Caki2 (cell line): ENCODE results near the gene CERS2. TPM values are rescaled to one million over a fixed set of nuclear protein-coding genes. Genes with fewer than 3 reads are reported as not detected.

Experiments used
- DNase-seq: peaks from one replicate; pipeline ENCODE4 v3.0.0-alpha.2; 2015; ENCODE audit warnings: low read depth
- in situ Hi-C: cut with HindIII; loops from 2 replicates; pipeline ENCODE4 v1.10.0; 2016; ENCODE audit warnings: low sequenced_read_pairs, low pct_unique_long_range_greater_than_20kb, mixed read lengths
- total RNA-seq: library from RNA; depleted of rRNA; stranded (reverse); fragments of >200 nt; shearing (Covaris generic); gene quantifications from 2 replicates; pipeline ENCODE4 v1.2.3, GENCODE V29; 2014; ENCODE audit warnings: low replicate concordance; rRNA removed

The CERS2 gene, protein sequence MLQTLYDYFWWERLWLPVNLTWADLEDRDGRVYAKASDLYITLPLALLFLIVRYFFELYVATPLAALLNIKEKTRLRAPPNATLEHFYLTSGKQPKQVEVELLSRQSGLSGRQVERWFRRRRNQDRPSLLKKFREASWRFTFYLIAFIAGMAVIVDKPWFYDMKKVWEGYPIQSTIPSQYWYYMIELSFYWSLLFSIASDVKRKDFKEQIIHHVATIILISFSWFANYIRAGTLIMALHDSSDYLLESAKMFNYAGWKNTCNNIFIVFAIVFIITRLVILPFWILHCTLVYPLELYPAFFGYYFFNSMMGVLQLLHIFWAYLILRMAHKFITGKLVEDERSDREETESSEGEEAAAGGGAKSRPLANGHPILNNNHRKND
- total RNA-seq: 41.8 and 63.4 TPM in 2 replicates

- in situ Hi-C loops: no loop called here
- DNase-seq: peak; percentile 68
These were observed at the start of gene CERS2 for GRCh38 chr1:150974580-150975478. TSS of gene CERS2 (minus strand) at chr1:150974835. CDS start at chr1:150969090, 5,745 bp downstream.

DNA sequence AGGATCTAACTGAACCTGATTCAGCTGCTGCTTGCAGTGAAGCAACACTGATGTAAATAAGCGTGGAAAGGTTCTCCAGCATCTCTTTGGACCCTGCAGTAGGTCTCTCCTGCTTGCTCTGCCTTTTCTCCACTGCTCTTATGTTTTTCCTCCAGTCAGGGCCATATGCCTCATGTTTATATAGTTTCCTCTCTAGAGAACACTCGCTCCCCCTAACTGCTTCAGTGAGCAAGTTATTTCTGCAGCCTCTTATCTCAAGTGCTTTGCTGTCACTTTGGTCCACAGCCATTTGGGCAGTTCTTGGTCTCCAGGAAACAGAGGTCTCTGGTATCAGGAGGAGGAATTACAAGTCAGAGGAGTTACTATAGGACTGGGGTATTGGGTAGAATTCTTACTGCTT is 38.9 kb upstream of the CERS2 start:
- peak; percentile 79 for DNase-seq
- in situ Hi-C loops: no loop called here

DNA sequence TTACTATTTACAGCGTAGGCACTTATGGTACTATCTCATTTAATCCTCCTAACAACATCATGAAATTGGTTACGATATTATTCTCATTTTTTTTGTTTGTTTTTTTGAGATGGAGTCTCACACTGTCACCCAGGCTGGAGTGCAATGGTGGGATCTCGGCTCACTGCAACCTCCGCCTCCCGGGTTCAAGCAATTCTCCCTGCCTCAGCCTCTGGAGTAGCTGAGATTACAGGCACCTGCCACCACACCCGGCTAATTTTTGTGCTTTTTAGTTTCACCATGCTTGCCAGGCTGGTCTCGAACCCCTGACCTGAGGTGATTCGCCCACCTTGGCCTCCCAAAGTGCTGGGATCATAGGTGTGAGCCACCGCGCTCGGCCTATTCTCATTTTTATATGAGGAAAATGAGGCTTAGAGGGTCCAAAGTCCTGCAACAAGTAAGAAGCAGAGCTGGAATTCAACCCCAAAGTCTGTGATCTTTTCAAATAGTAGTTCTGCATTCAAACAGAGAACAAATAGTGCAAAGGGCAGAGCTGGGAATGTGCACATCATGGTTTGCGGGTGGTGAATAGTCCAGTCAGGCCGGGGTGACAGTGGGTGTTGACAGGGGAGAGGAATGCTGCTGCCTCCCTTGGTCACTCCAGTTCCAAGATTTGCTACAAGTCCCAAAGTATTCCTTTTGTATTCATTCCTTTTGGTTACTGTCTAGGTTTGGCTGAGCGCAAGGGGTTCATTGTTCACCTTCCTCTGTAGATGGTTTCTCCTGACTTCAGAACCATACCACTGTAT is 38.2 kb upstream of the CERS2 start:
- in situ Hi-C loops: no loop called here

DNA sequence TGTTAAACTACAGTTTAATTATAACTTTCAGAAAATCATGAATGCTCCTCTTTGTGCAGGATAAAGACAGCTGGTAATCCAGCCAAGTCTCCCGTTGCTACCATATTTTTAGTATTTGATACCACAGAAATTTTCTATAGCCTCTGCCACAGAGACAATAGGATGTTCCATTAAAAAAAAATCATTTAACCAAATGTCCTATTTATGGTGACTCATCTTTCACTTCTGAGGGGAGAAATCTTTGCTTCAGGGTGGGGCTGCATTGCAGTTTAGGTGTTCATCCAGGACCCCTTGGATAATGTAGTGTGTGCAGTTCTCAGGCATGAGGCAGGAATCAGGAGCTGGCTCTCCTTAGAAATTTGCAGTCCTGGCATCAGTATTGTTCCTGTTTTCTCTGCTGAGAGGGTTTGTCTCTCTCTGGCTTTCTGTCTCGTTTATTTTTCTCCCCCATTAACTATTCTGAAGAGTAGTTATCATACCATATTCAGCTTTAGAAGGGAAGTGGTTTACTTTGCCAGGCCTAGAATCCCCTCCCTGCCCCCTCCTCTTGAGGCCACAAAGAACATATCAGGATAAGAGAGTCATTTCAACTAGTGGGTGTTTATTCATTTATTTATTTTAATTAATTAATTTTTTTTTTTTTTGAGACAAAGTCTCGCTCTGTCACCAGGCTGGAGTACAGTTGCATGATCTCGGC is 36.7 kb upstream of the CERS2 start:
- in situ Hi-C loops: no loop called here
- no peak for DNase-seq

More for the DNA sequence above, 38.2 kb upstream of the CERS2 start:
- peak; percentile 41 for DNase-seq

- in situ Hi-C loops: no loop called here
- DNase-seq: no peak
These were observed 35.7 kb upstream of the CERS2 start for GRCh38 chr1:151010346-151010726.

GRCh38 chr1:151009674-151010345 is 35.2 kb upstream of the CERS2 start:
- in situ Hi-C loops: no loop called here
- no peak for DNase-seq

DNA sequence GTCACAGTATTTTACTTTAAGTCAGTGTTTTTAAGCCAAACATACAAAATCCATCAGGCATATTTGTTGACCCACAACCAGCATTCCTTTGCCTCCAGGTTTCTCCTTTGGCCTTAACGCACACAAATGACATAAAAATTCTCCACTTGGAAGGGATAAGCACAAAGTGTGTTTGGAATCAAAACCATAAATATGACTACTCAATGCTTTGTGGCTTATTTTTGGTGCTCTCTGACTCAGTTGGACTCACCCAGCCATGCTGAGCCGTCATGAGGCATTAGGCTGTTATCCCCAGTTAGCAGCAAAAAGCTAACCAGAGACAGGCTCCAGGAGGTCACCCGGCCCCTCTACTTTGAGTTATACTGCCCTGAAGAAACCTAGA is 34.6 kb upstream of the CERS2 start:
- DNase-seq: no peak

DNA sequence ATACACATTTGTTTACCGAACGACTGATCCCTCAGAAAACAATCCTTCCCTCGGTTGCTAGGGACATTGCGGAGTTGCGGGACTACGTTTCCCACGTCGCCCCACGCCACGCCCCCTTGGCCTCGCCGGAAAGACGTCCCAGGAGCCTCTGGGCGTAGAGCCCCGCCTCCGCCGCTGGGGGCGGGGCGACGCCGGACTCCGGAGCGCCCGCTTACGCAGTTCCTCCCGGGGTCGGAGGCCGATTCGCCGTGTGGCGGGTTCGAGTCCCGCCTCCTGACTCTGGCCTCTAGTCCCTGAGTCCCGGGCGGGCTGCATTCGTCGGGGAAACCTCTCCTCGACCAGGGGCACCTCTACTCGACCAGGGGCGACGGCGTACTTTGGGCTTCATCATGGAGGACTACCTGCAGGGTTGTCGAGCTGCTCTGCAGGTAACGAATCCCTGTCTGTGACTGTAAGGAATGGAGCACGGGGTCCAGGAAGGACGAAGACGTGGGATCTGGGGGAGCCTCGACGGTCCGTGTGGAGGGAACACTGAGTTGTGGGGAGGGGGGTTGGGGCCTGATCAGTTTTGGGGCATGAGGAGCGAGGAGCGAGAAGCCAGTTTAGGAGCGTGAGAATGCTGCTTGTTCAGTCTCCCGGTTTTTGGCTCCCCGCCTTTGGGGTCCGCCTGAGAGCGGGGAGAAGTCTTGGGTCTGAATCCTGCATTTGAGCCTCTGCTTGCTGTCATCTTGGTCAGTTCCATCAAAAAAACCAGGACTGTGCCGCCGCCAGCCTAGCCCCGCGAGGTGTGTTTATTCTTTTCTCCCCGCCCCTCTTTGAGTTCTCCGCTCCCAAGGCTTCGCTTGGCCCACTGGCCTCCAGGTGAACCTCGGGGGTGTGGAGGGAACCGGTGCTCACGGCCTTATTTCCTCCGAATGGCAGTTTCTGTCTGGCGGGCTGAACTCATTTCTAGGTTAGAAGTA is 33.9 kb upstream of the CERS2 start, which contains the start of gene PRUNE1:
Gene PRUNE1 (plus strand): TSS at position 206 of the 962 bp plus-strand sequence. CDS start 184 bp downstream, at position 390.
- in situ Hi-C loops: no loop called here
- DNase-seq: peak; percentile 95

More for the DNA sequence above, 34.6 kb upstream of the CERS2 start:
- in situ Hi-C loops: no loop called here

DNA sequence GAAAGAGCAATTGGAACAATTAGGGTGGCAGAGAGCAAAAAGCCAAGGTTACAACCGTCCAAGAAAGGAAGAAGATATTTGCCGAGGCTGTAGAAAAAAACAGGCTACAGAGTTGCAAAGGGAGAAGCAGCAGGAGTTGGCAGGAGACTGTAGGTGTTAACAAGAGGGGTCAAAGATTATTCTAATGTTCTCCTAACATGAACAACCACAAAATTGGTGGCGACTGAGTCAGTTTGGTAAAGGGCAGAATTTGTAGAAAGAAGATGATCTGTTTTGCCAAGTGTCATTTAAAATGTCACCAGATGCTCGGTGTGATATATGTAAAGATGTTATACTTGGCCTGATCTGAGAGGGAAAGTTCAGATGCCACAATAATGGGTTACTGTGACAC is 33.2 kb upstream of the CERS2 start:
- in situ Hi-C loops: no loop called here
- no peak for DNase-seq

DNA sequence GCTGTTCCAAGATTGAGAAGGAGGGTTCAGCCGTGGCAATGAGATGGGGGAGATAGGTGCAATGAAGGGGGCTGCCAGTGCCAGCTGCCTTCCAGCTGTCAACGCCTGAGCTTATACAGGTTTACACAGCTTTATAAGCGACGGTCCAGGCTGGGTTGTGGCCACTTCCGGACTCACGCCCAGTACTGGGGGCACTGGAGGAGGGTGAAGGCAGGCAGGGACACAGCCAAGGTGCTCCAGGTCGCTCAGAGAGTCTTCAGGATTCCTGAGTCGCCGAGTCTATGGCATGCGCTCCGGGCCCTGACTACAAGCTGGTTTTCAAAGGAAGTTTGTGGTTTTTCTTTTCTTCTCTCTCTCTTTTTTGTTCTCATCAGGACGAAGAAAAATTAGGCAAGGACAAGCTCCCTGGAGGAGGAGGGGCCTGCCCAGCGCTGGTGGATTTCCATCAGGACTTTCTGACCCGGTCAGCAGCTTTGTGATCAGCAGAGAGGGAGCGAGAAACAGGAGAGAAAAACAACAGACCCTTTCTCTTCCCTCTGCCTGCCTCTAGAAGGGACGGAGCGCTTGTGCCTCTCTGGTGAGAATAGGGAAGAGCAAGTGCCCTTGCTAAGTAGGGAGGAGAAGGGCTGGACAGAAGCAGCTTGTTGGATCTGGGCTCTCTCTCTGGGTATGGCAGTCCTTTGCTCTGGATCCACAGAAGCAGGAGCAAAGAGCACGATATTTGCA is 31.9 kb upstream of the CERS2 start, which contains the start of gene MINDY1:
Gene MINDY1 (minus strand): TSS at position 576 of the 726 bp plus-strand sequence. CDS start 4,285 bp downstream, outside the sequence.
- DNase-seq: peak; percentile 84
- in situ Hi-C loops: no loop called here

DNA sequence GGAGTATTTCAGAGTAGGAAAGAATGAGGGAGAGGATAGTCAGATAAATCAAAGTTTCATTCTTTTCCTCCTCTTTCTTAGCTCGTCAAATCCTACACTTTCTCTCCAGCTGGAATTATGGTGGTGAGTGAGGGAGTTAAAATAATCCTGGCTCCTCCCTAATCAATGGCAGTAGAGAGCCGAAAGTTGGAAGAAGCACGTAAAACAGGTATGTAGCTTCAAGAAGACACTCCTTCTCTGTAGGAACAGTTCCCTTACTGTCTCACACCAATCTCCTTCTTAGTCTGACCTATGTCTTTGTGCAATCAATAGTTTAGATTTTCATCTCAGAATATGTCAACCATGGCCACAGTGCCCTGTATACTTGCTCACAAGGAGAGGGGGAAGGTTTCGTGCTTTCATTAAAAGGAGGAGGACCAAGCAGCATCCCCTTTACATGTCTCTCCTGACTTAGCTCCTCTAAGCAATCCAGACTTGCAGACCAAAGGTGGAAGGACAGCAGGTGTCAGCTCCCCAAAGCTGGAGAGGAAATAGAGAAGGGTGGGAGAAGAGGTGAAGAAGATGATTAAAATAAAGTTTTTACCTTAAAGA is 31.2 kb upstream of the CERS2 start:
- no peak for DNase-seq
- in situ Hi-C loops: no loop called here

GRCh38 chr1:151003180-151003579 is 28.5 kb upstream of the CERS2 start:
- in situ Hi-C loops: no loop called here
- DNase-seq: no peak

- in situ Hi-C loops: no loop called here
These were observed 28.0 kb upstream of the CERS2 start for GRCh38 chr1:151002611-151003010.

GRCh38 chr1:151002051-151002450 is 27.4 kb upstream of the CERS2 start:
- in situ Hi-C loops: no loop called here
- no peak for DNase-seq

More at GRCh38 chr1:151002611-151003010, 28.0 kb upstream of the CERS2 start:
- DNase-seq: no peak

GRCh38 chr1:151001602-151002001 is 27.0 kb upstream of the CERS2 start:
- DNase-seq: no peak
- in situ Hi-C loops: no loop called here
